Neural cell (in vitro differentiated cells): ENCODE measurements around the gene ZNF764. TPM values are rescaled to one million over a fixed set of nuclear protein-coding genes. Genes with fewer than 3 reads are reported as not detected.
A peak's percentile ranks its signal among the peaks of the same experiment; 100 is the strongest.
"Not testable (repeated sequence)": the region's sequence is repeated elsewhere in the genome, so short reads cannot be mapped to it uniquely, and the experiment has no call there.

Source experiments
- H2AFZ ChIP-seq: fragments of 200-600, 300-800 bp; sonication (generic), shearing (Covaris generic); 2 replicates; pipeline ENCODE4 v1.6.0; 2014; ENCODE audit warnings: low read depth, mild to moderate bottlenecking, antibody characterized with exemption, low read length, moderate library complexity
- H3F3A ChIP-seq: fragments of 200-600 bp; shearing (Covaris generic); 2 replicates; pipeline ENCODE4 v1.6.1; 2016; ENCODE audit warnings: mild to moderate bottlenecking, moderate library complexity, mixed read lengths, antibody characterized with exemption, low read length; ENCODE audit not compliant: insufficient read depth, poor library complexity, severe bottlenecking
- H3K27ac ChIP-seq: fragments of 200-600, 300-800 bp; sonication (generic), shearing (Covaris generic); 2 replicates; pipeline ENCODE4 v1.5.1; 2014; ENCODE audit warnings: mild to moderate bottlenecking, low read length, moderate library complexity
- H3K27me3 ChIP-seq: fragments of 300-800, 200-600 bp; sonication (generic), shearing (Covaris generic); 2 replicates; pipeline ENCODE4 v1.6.0; 2014; ENCODE audit warnings: mild to moderate bottlenecking, low read depth, low read length, moderate library complexity; ENCODE audit not compliant: insufficient read depth
- H3K36me3 ChIP-seq: fragments of 300-800, 200-600 bp; sonication (generic), shearing (Covaris generic); 2 replicates; pipeline ENCODE4 v1.5.1; 2014; ENCODE audit warnings: mild to moderate bottlenecking, antibody characterized with exemption, low read length, moderate library complexity; ENCODE audit not compliant: insufficient read depth
- H3K4me2 ChIP-seq: fragments of 300-800, 200-600 bp; sonication (generic), shearing (Covaris generic); 2 replicates; pipeline ENCODE4 v1.6.0; 2014; ENCODE audit warnings: mild to moderate bottlenecking, low read length
- H3K4me3 ChIP-seq: fragments of 300-800, 200-600 bp; sonication (generic), shearing (Covaris generic); 2 replicates; pipeline ENCODE4 v1.5.1; 2014; ENCODE audit warnings: mild to moderate bottlenecking, low read length, moderate library complexity
- H3K79me2 ChIP-seq: fragments of 200-600 bp; shearing (Covaris generic); replicated peaks from 2 replicates; pipeline ENCODE4 v1.6.0; 2014; ENCODE audit warnings: mild to moderate bottlenecking, low read length, moderate library complexity; ENCODE audit not compliant: insufficient read depth
- H3K9ac ChIP-seq: fragments of 300-800, 200-600 bp; sonication (generic), shearing (Covaris generic); 2 replicates; pipeline ENCODE4 v1.6.1; 2016; ENCODE audit warnings: mild to moderate bottlenecking, low read length, mixed read lengths
- H3K9me2 ChIP-seq: fragments of 200-600 bp; shearing (Covaris generic); 2 replicates; pipeline ENCODE4 v1.6.1; 2016; ENCODE audit warnings: mild to moderate bottlenecking, low read length, mixed read lengths; ENCODE audit not compliant: insufficient read depth
- H3K9me3 ChIP-seq: fragments of 200-600, 300-800 bp; sonication (generic), shearing (Covaris generic); 2 replicates; pipeline ENCODE4 v1.6.1; 2016; ENCODE audit warnings: mild to moderate bottlenecking, mixed run types, low read length, moderate library complexity, mixed read lengths
- H4K20me1 ChIP-seq: fragments of 200-600 bp; shearing (Covaris generic); 2 replicates; pipeline ENCODE4 v1.6.1; 2016; ENCODE audit warnings: mild to moderate bottlenecking, mixed run types; ENCODE audit not compliant: insufficient read depth
- CTCF ChIP-seq: fragments of 450-650 bp; IDR thresholded peaks from 2 replicates; pipeline ENCODE4 v1.5.1; 2014; ENCODE audit warnings: antibody characterized with exemption, mild to moderate bottlenecking, moderate library complexity; ENCODE audit not compliant: poor library complexity, severe bottlenecking
- EP300 ChIP-seq: fragments of 450-650 bp; conservative IDR thresholded peaks from 2 replicates; pipeline ENCODE4 v1.6.1; 2014; ENCODE audit warnings: antibody characterized with exemption, mild to moderate bottlenecking, moderate library complexity; ENCODE audit not compliant: poor library complexity, severe bottlenecking
- EZH2 ChIP-seq: fragments of 200-600, 300-800 bp; shearing (Covaris generic), sonication (generic); IDR thresholded peaks from 2 replicates; pipeline ENCODE4 v1.6.1; 2014; ENCODE audit warnings: antibody characterized with exemption, low read length, borderline replicate concordance, mild to moderate bottlenecking; ENCODE audit not compliant: insufficient read depth, poor library complexity, severe bottlenecking
- MXI1 ChIP-seq: fragments of 450-650 bp; conservative IDR thresholded peaks from 2 replicates; pipeline ENCODE4 v1.6.1; 2014; ENCODE audit warnings: antibody characterized with exemption, mild to moderate bottlenecking; ENCODE audit not compliant: poor library complexity, severe bottlenecking
- POLR2AphosphoS5 ChIP-seq: IDR thresholded peaks from 2 replicates; pipeline ENCODE4 v1.6.1; 2012
- RAD21 ChIP-seq: fragments of 450-650 bp; conservative IDR thresholded peaks from 2 replicates; pipeline ENCODE4 v1.6.1; 2014; ENCODE audit warnings: antibody characterized with exemption, mild to moderate bottlenecking, moderate library complexity
- REST ChIP-seq: IDR thresholded peaks from 2 replicates; pipeline ENCODE4 v1.6.1; 2012; ENCODE audit warnings: borderline replicate concordance
- SMC3 ChIP-seq: fragments of 450-650 bp; conservative IDR thresholded peaks from 2 replicates; pipeline ENCODE4 v1.6.1; 2014; ENCODE audit warnings: antibody characterized with exemption, mild to moderate bottlenecking, moderate library complexity; ENCODE audit not compliant: poor library complexity
- TAF1 ChIP-seq: IDR thresholded peaks from 2 replicates; pipeline ENCODE4 v1.6.1; 2012; ENCODE audit warnings: low read depth
- polyA plus RNA-seq: library from polyadenylated mRNA; depleted of rRNA; stranded (reverse); fragments of >200 nt; gene quantifications from 2 replicates; pipeline ENCODE4 v1.2.3, GENCODE V29; 2014

ZNF764 gene
- polyA plus RNA-seq, 1 donor from 2014 or later: 10.5 TPM

- no peak overlapping the region for H3K4me3 ChIP-seq
- TF ChIP-seq SMC3 (no peak), MXI1 (no peak), EZH2 (no peak), POLR2AphosphoS5 (no peak), REST (no peak), CTCF (no peak), TAF1 (no peak), RAD21 (no peak), EP300 (no peak)
- peaks cover 6% of the 10 kb centered on the region for H3K79me2 ChIP-seq
- H3K27me3 ChIP-seq: no peaks in the 10 kb centered on the region
- H4K20me1 ChIP-seq: no peaks in the 10 kb centered on the region
- no peaks in the 10 kb centered on the region for H3K9me2 ChIP-seq
- H3K27ac ChIP-seq: no peak overlapping the region
- H3K9me3 ChIP-seq: no peaks in the 10 kb centered on the region
- H3F3A ChIP-seq: peaks cover 6% of the 10 kb centered on the region
- H3K4me2 ChIP-seq: no peak overlapping the region
- no peaks in the 10 kb centered on the region for H3K36me3 ChIP-seq
- H3K9ac ChIP-seq: no peak overlapping the region
- no peak overlapping the region for H2AFZ ChIP-seq
Measured at GRCh38 chr16:30539000-30539964, 18.9 kb downstream of the ZNF764 start.

- not testable (repeated sequence) for H3K9ac ChIP-seq
- Histone ChIP-seq H3K4me3 (peak overlapping the region; percentile 78), H3K4me2 (peak overlapping the region; percentile 71)
Measured at GRCh38 chr16:30536391-30537024, 21.7 kb downstream of the ZNF764 start.

More at GRCh38 chr16:30536391-30537024, 21.7 kb downstream of the ZNF764 start:
- not testable (repeated sequence) for H3K27ac ChIP-seq, H3K9me2 ChIP-seq, H3K36me3 ChIP-seq, H3F3A ChIP-seq, H2AFZ ChIP-seq, H4K20me1 ChIP-seq, H3K9me3 ChIP-seq, H3K27me3 ChIP-seq
- peaks cover 11% of the 10 kb centered on the region for H3K79me2 ChIP-seq
